Measurements from ENCODE around the gene PPP1R2C.

The PPP1R2C gene

DNA sequence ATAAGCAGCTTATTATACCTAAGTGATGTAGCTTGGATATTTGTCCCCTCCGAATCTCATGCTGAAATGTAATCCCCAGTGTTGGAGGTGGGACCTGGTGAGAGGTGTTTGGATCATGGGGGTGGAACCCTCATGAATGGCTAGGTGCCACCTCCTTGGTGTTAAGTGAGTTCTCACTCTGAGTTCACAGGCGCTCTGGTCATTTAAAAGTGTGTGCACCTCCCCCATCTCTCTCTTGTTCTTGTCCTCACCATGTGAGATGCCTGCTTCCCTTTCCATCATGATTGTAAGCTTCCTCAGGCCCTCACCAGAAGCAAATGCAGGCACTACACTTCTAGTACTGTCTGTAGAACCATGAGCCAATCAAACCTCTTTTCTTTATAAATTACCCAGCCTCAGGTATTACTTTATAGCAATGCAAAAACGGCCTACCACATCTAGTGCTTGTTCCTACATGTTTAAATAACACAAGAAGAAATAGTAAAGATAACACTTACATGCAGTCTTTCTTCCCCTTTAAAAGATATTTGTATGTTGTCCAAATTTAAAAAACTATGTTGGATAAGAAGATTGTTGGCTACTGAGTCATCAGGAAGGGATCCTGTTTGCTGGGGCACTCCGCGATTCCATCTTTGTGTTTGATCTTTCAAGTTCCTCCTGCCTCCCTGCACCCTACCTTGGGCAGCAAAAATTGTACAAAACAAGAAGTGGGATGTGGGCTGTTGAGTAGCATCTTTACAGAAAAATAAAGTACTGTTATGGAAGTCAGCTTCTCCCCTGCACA is 29.7 kb downstream of the PPP1R2C start:
- no peak for DNase-seq

DNA sequence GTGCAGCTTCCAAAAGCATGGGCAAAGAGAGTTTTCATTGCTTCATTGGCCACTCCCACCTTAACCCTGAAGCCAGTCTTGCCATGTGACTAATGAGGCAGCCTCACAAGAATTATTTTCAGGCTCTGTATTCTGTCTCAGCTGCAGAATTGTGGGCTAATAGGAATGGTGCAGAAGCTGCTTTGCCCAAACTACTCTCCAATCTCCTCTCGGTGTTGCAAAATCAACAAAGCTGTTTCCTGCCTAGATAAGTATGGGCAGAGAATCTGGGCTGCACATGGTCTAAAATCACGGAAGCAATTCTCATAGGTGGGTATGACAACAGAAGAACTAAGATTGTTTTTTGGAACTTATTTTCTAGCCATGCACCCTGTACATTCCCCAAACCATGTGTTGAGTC is 31.4 kb downstream of the PPP1R2C start:
- no peak for DNase-seq

DNA sequence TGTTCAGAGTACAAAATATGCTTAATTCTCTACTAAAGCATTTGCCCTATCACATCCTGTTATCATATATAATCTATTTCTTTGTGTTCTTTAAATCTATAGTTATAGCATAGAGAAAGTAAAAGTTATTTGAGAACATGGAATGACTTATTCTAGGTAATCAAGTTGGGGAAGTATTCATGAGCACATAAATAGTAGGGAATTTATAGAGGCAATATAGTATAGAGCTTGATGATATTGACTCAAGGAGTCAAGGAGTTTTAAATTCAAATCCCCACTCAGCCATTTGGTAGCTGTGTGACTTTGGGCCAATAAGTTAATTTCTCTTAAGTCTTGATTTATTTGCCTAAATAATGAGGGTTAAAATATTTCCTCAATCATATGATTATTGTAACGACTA is 37.5 kb downstream of the PPP1R2C start:
- DNase-seq, result no peak

DNA sequence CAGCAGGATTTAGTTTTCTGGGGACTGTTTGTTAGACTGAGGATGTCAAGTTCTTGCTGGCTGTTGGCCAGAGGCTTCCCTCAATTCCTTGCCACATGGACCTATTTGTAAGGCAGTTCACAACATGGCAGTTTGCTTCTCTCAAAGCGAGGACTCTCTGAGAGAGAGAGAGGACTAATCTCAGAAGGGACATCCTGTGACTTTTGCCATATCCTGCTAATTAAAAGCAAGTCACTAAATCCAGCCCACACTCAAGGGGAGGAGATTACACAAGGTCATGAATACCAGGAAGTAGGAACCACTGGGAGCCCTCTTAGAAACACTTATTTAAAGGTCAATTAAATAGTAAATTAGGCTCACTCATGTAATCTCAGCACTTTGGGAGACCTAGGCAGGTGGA is 38.2 kb downstream of the PPP1R2C start:
- no peak for DNase-seq

DNA sequence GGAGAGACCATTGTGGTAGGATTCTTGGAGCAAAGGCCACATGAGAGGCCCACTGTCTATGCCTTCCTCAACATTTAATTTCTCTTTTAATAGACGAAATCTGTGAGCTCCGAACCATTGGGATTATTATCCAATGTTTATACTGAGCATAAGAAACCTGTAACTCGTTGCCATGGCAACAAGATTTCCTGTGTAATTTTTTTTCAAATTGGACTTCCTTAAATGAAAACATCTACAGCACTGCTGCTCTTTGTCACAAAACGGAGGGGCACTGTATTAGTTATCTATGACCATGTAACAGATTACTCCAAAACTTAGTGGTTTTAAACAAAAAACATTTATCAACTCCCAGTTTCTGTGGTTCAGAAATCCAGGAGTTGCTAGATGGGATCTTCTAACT is 38.7 kb downstream of the PPP1R2C start:
- no peak for DNase-seq

DNA sequence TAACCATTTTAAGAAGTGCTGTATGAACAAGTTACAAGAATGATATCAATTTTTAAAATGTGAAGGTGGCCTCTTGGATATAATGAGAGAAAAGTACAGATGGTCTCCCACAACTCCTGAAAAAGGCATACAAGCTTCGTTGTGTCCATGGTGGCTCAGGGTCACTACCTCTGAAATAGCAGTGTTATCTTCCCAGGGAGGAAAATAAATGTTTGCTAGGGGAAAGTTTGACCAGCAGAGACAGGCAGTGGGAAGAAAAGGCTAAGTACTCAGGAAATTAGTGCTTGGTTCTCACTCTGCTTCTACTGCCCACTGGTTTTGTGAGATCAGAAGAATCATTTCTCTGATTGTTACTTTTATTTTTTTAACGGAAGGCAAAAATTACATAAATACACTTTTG is 39.4 kb downstream of the PPP1R2C start:
- DNase-seq, result no peak

DNA sequence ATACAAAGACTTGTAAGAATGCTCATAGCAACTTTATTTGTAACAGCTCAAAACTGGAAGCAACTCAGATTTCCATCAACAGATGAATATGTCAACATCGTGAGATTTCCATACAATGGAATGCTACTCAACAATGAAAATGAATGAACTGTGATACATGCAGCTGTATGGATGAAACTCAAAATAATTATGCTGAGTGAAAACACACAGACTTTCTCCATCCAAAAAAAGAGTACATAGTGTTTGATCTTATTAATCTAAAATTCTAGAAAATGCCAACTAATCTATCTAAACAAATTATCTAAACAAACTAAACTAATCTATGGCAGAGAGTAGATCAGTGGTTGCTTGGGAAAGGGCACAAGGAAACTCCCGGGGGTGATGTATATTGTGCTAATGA is 42.7 kb downstream of the PPP1R2C start:
- DNase-seq, result no peak

DNA sequence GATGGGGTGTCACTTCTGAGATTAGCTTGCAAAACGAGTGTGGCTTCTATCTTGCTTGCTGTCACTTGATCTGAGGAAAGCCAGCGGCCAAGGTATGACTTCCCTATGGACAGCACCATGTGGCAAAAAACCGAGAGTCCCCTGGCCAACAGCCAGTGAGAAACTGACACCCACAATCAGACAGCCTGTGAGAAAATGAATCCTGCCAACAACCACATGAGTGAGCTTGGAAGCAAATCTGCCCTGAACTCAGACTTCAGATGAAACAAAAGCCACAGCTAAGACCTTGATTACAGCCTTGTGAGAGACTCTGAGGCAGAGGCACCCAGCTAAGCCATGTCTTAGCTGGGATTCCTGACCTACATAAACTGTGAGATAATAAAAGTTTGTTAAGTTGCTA is 45.5 kb downstream of the PPP1R2C start:
- DNase-seq, result no peak

Data from inflammatory macrophage treated with lipopolysaccharide for 4 hours (primary cell).